CD4-positive, alpha-beta T cell treated with Interleukin-1 beta for 1 hour (primary cell): ENCODE results near the gene SCPEP1.
"Not testable (repeated sequence)": the region's sequence is repeated elsewhere in the genome, so short reads cannot be mapped to it uniquely, and the experiment has no call there.

Experiments
- DNase-seq, 2 donors: peaks; one replicate each; pipeline ENCODE4 v3.0.0-alpha.2; 2020 to 2022

Gene SCPEP1

GRCh38 chr17:56977673-56978395 is at the start of gene SCPEP1:
SCPEP1 (plus strand) TSS chr17:56978131; CDS start chr17:56978160, 29 bp downstream.
- peak; percentile 85 to 87 for DNase-seq

- DNase-seq, result no peak
These were observed 49.3 kb upstream of the SCPEP1 start for GRCh38 chr17:56928586-56928985.

GRCh38 chr17:56929362-56929969 is 48.5 kb upstream of the SCPEP1 start:
- DNase-seq, result no peak

GRCh38 chr17:56930739-56931337 is 47.1 kb upstream of the SCPEP1 start:
- no peak for DNase-seq

- no peak for DNase-seq
These were observed 44.7 kb upstream of the SCPEP1 start for GRCh38 chr17:56933151-56933745.

GRCh38 chr17:56933868-56934267 is 44.1 kb upstream of the SCPEP1 start:
- DNase-seq, result no peak

GRCh38 chr17:56934280-56934679 is 43.7 kb upstream of the SCPEP1 start:
- no peak for DNase-seq

GRCh38 chr17:56935461-56935860 is 42.5 kb upstream of the SCPEP1 start:
- no peak for DNase-seq

- no peak for DNase-seq
These were observed 41.1 kb upstream of the SCPEP1 start for GRCh38 chr17:56936697-56937322.

GRCh38 chr17:56937687-56938086 is 40.2 kb upstream of the SCPEP1 start:
- DNase-seq, result no peak

GRCh38 chr17:56938206-56938605 is 39.7 kb upstream of the SCPEP1 start:
- DNase-seq, result not testable (repeated sequence)

GRCh38 chr17:56939869-56940484 is 38.0 kb upstream of the SCPEP1 start:
- peak in 1 of 2 donors; percentile 72 for DNase-seq

GRCh38 chr17:56943505-56944125 is 34.3 kb upstream of the SCPEP1 start:
- no peak for DNase-seq

GRCh38 chr17:56945938-56946505 is 31.9 kb upstream of the SCPEP1 start:
- DNase-seq, result no peak

- no peak for DNase-seq
These were observed 30.2 kb upstream of the SCPEP1 start for GRCh38 chr17:56947741-56948140.

- no peak for DNase-seq
These were observed 29.4 kb upstream of the SCPEP1 start for GRCh38 chr17:56948491-56948890.

GRCh38 chr17:56949595-56949994 is 28.3 kb upstream of the SCPEP1 start:
- no peak for DNase-seq

- no peak for DNase-seq
These were observed 20.9 kb upstream of the SCPEP1 start for GRCh38 chr17:56956992-56957391.

GRCh38 chr17:56960596-56961538 is 17.1 kb upstream of the SCPEP1 start, which contains the start of gene COIL:
COIL (minus strand) TSS chr17:56961050; CDS start chr17:56961019, 31 bp downstream.
- peak; percentile 90 to 92 for DNase-seq

- DNase-seq, result not testable (repeated sequence)
These were observed 12.7 kb upstream of the SCPEP1 start for GRCh38 chr17:56965241-56965640.

GRCh38 chr17:56965681-56966080 is 12.2 kb upstream of the SCPEP1 start:
- DNase-seq, result not testable (repeated sequence)
